H9 (cell line): ENCODE data around the gene ART4. TPM values are rescaled to one million over a fixed set of nuclear protein-coding genes. Genes with fewer than 3 reads are reported as not detected.

ENCODE experiments used
- DNase-seq: peaks from one replicate; pipeline ENCODE4 v3.0.0-alpha.2; 2017
- H2AFZ ChIP-seq: one replicate; pipeline ENCODE4 v1.6.1; 2013; ENCODE audit warnings: mild to moderate bottlenecking, low read length, control low read depth, moderate library complexity
- H2AK5ac ChIP-seq: 2 replicates; pipeline ENCODE4 v1.6.1; 2013; ENCODE audit warnings: low read length, control low read depth, mixed read lengths; ENCODE audit not compliant: insufficient read length
- H2BK120ac ChIP-seq: one replicate; pipeline ENCODE4 v1.6.1; 2013; ENCODE audit warnings: low read depth, mild to moderate bottlenecking, low read length, control low read depth, inconsistent platforms; ENCODE audit not compliant: poor library complexity, severe bottlenecking
- H2BK12ac ChIP-seq: 2 replicates; pipeline ENCODE4 v1.6.1; 2013; ENCODE audit warnings: low read length, control low read depth, mixed read lengths, low read depth; ENCODE audit not compliant: insufficient read length
- H2BK15ac ChIP-seq: 2 replicates; pipeline ENCODE4 v1.6.1; 2013; ENCODE audit warnings: low read depth, low read length, control low read depth
- H2BK20ac ChIP-seq: one replicate; pipeline ENCODE4 v1.6.1; 2013; ENCODE audit warnings: low read depth, mild to moderate bottlenecking, low read length, control low read depth, inconsistent platforms; ENCODE audit not compliant: poor library complexity, severe bottlenecking
- H2BK5ac ChIP-seq: 2 replicates; pipeline ENCODE4 v1.6.1; 2013; ENCODE audit warnings: low read length, control low read depth, mixed read lengths; ENCODE audit not compliant: insufficient read length
- H3K14ac ChIP-seq: 2 replicates; pipeline ENCODE4 v1.6.1; 2013; ENCODE audit warnings: low read length, control low read depth; ENCODE audit not compliant: insufficient read depth
- H3K18ac ChIP-seq: 2 replicates; pipeline ENCODE4 v1.6.1; 2013; ENCODE audit warnings: low read depth, mild to moderate bottlenecking, mixed read lengths, low read length, control low read depth; ENCODE audit not compliant: insufficient read length
- H3K23ac ChIP-seq: 2 replicates; pipeline ENCODE4 v1.6.1; 2013; ENCODE audit warnings: low read length, control low read depth, mixed read lengths, low read depth; ENCODE audit not compliant: insufficient read length
- H3K23me2 ChIP-seq: 2 replicates; pipeline ENCODE4 v1.6.1; 2013; ENCODE audit warnings: low read depth, mild to moderate bottlenecking, mixed read lengths, low read length, control low read depth; ENCODE audit not compliant: insufficient read length, poor library complexity, severe bottlenecking
- H3K27ac ChIP-seq: 2 replicates; pipeline ENCODE4 v1.5.1; 2013; ENCODE audit warnings: low read length, control low read depth, mixed read lengths, low read depth; ENCODE audit not compliant: insufficient read length
- H3K27me3 ChIP-seq: 2 replicates; pipeline ENCODE4 v1.6.1; 2013; ENCODE audit warnings: low read length, control low read depth, inconsistent platforms; ENCODE audit not compliant: insufficient read depth
- H3K4ac ChIP-seq: 2 replicates; pipeline ENCODE4 v1.6.1; 2013; ENCODE audit warnings: low read depth, mild to moderate bottlenecking, control low read depth, inconsistent platforms, low read length, moderate library complexity
- H3K4me1 ChIP-seq: 2 replicates; pipeline ENCODE4 v1.6.1; 2013; ENCODE audit warnings: low read length, control low read depth, inconsistent platforms; ENCODE audit not compliant: insufficient read depth
- H3K4me2 ChIP-seq: 2 replicates; pipeline ENCODE4 v1.6.1; 2013; ENCODE audit warnings: low read length, control low read depth, mixed read lengths; ENCODE audit not compliant: insufficient read length, insufficient read depth
- H3K56ac ChIP-seq: 2 replicates; pipeline ENCODE4 v1.6.1; 2013; ENCODE audit warnings: low read depth, mild to moderate bottlenecking, mixed read lengths, low read length, control low read depth; ENCODE audit not compliant: insufficient read length
- H3K79me1 ChIP-seq: 2 replicates; pipeline ENCODE4 v1.6.1; 2013; ENCODE audit warnings: low read depth, mild to moderate bottlenecking, moderate library complexity, low read length, control low read depth, inconsistent platforms; ENCODE audit not compliant: insufficient read depth, poor library complexity, severe bottlenecking
- H3K79me2 ChIP-seq: 2 replicates; pipeline ENCODE4 v1.6.1; 2013; ENCODE audit warnings: low read length, control low read depth, inconsistent platforms; ENCODE audit not compliant: insufficient read depth
- H3K9ac ChIP-seq: 2 replicates; pipeline ENCODE4 v1.6.1; 2013; ENCODE audit warnings: low read length, control low read depth, mixed read lengths; ENCODE audit not compliant: insufficient read length; ENCODE audit errors: extremely low read depth
- H3K9me3 ChIP-seq: one replicate; pipeline ENCODE4 v1.6.1; 2013; ENCODE audit warnings: low read depth, low read length, inconsistent platforms; ENCODE audit not compliant: control insufficient read depth
- H3T11ph ChIP-seq: one replicate; pipeline ENCODE4 v1.6.1; 2013; ENCODE audit warnings: mild to moderate bottlenecking, low read length, control low read depth, inconsistent platforms
- H4K20me1 ChIP-seq: one replicate; pipeline ENCODE4 v1.6.1; 2013; ENCODE audit not compliant: control insufficient read depth, insufficient read length, insufficient read depth
- H4K5ac ChIP-seq: 2 replicates; pipeline ENCODE4 v1.6.1; 2013; ENCODE audit warnings: low read depth, mild to moderate bottlenecking, mixed read lengths, low read length, control low read depth; ENCODE audit not compliant: insufficient read length
- H4K8ac ChIP-seq: replicated peaks from 2 replicates; pipeline ENCODE4 v1.6.1; 2013; ENCODE audit warnings: low read length, control low read depth, mixed read lengths, low read depth; ENCODE audit not compliant: insufficient read length
- H4K91ac ChIP-seq: 2 replicates; pipeline ENCODE4 v1.6.1; 2013; ENCODE audit warnings: low read depth, mild to moderate bottlenecking, moderate library complexity, mixed read lengths, low read length, control low read depth; ENCODE audit not compliant: insufficient read length
- H3K27ac Mint-ChIP-seq, 3 experiments: 2 replicates in 2 of 3; 3 replicates in 1 of 3; pipeline ENCODE4 v1.8.0; 2020 to 2021; ENCODE audit warnings: mixed read lengths in 3 of 3, mild to moderate bottlenecking in 1 of 3, moderate library complexity in 1 of 3
- H3K27me3 Mint-ChIP-seq: 2 replicates; pipeline ENCODE4 v1.8.0; 2021; ENCODE audit warnings: low read depth, mild to moderate bottlenecking, moderate library complexity, mixed read lengths
- H3K36me3 Mint-ChIP-seq, 3 experiments: 2 replicates in 2 of 3; 3 replicates in 1 of 3; pipeline ENCODE4 v1.8.0; 2020 to 2021; ENCODE audit warnings: low read depth in 3 of 3, mixed read lengths in 3 of 3; ENCODE audit not compliant: insufficient read depth in 1 of 3
- H3K4me1 Mint-ChIP-seq, 2 experiments: 2 replicates each; pipeline ENCODE4 v1.8.0; 2020; ENCODE audit warnings: mixed read lengths in 2 of 2
- H3K4me3 Mint-ChIP-seq, 2 experiments: 2 replicates in 1 of 2; 3 replicates in 1 of 2; pipeline ENCODE4 v1.8.0; 2020 to 2021; ENCODE audit warnings: mild to moderate bottlenecking in 2 of 2, mixed read lengths in 2 of 2, moderate library complexity in 1 of 2
- H3K9me3 Mint-ChIP-seq, 2 experiments: 2 replicates in 1 of 2; 3 replicates in 1 of 2; pipeline ENCODE4 v1.8.0; 2020; ENCODE audit warnings: mild to moderate bottlenecking in 2 of 2, mixed read lengths in 2 of 2, moderate library complexity in 1 of 2
- WGBS: extraction: QIAGEN DNeasy Blood & Tissue Kit; methylation state at CpG from one replicate; pipeline ENCODE4 v1.1.7; 2013; ENCODE audit warnings: missing lambda C conversion rate, low lambda C conversion rate, mixed read lengths; ENCODE audit not compliant: insufficient read length; ENCODE audit errors: extremely low coverage; 5-methylcytosine and 5-hydroxymethylcytosine counted together
- total RNA-seq: library from RNA; stranded (reverse); gene quantifications from 2 replicates; pipeline ENCODE4 v1.2.1, GENCODE V29; 2021
- TF ChIP-seq, protein P1 (sequence below): fragments of 200-600 bp; sonication (generic); conservative IDR thresholded peaks from 3 replicates; pipeline ENCODE4 v1.8.0; 2021; ENCODE audit warnings: antibody characterized with exemption, mild to moderate bottlenecking

The ART4 gene
- total RNA-seq, 1 experiment from 2014 or later: not detected

DNA sequence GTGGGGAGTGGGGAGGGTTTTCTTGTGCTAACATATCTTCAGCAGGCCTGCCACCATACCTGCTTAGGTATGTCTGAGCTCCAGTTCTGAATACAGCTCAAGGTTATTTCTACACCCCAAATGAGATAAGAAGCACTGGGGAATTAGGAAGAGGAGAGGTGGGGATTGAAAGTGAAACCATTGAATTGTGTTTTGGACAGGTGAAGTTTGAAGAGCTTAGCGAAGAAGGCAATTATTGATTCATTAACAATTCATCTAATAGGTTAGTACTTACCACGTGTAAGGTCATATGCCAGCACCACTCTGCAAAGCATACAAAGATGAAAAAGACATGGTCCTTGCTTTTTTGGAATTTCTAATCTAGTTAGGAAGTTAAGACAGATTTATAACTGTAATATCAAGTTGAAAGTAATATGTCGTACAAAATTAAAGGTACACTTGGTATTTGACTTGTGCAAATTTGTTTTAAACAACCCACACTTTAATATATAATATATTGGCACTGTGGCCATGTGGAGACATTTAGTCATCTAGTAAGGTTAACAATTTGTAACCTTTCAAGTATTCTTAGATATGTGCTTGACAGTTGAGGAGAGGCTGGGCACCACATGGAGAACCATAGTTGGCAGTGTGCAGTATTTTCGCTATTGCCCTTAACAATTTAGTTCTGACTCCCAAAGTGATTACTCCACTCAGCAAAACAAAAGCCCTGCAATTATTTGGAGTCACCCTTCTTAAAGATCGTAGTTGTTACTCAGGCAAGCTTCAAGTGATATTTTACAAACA is 33.0 kb downstream of the ART4 start:
- Mint-ChIP-seq H3K27me3 (no peaks in the 10 kb centered on the region), H3K36me3 (no peaks in the 10 kb centered on the region), H3K9me3 (no peaks in the 10 kb centered on the region), H3K4me3 (no peak overlapping the region), H3K4me1 (no peaks in the 10 kb centered on the region), H3K27ac (no peak overlapping the region; a peak in 1 of 7 replicates)
- Histone ChIP-seq H3K9ac (no peak overlapping the region), H3K27me3 (no peaks in the 10 kb centered on the region), H3K79me2 (no peaks in the 10 kb centered on the region), H4K91ac (no peak overlapping the region), H2AK5ac (no peak overlapping the region), H3K23ac (no peak overlapping the region), H2AFZ (no peak overlapping the region), H3K23me2 (no peaks in the 10 kb centered on the region), H2BK120ac (no peak overlapping the region), H2BK15ac (no peak overlapping the region), H4K5ac (no peak overlapping the region), H2BK12ac (no peak overlapping the region), H2BK20ac (no peak overlapping the region), H2BK5ac (no peak overlapping the region), H3K4ac (no peak overlapping the region), H3K79me1 (no peaks in the 10 kb centered on the region), H3K4me2 (no peak overlapping the region), H3K27ac (no peak overlapping the region), H4K8ac (no peak overlapping the region), H3K4me1 (no peaks in the 10 kb centered on the region), H3T11ph (no peak overlapping the region), H3K14ac (no peak overlapping the region), H3K56ac (no peak overlapping the region), H3K18ac (no peak overlapping the region), H4K20me1 (no peaks in the 10 kb centered on the region), H3K9me3 (no peaks in the 10 kb centered on the region)
- no peak for DNase-seq
- TF ChIP-seq, protein P1, sequence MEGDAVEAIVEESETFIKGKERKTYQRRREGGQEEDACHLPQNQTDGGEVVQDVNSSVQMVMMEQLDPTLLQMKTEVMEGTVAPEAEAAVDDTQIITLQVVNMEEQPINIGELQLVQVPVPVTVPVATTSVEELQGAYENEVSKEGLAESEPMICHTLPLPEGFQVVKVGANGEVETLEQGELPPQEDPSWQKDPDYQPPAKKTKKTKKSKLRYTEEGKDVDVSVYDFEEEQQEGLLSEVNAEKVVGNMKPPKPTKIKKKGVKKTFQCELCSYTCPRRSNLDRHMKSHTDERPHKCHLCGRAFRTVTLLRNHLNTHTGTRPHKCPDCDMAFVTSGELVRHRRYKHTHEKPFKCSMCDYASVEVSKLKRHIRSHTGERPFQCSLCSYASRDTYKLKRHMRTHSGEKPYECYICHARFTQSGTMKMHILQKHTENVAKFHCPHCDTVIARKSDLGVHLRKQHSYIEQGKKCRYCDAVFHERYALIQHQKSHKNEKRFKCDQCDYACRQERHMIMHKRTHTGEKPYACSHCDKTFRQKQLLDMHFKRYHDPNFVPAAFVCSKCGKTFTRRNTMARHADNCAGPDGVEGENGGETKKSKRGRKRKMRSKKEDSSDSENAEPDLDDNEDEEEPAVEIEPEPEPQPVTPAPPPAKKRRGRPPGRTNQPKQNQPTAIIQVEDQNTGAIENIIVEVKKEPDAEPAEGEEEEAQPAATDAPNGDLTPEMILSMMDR: no peak
- no CpG with 5 or more reads among the region's 5 CpGs for WGBS
